ENCODE results near the gene SYN1. TPM values are rescaled to one million over a fixed set of nuclear protein-coding genes. Genes with fewer than 3 reads are reported as not detected.

The SYN1 gene
- polyA plus RNA-seq, 2 of the 4 experiments (the other 2 are of a cell fraction), result 0.05 TPM; not detected in 1

GRCh38 chrX:47558436-47558835 lies 61.2 kb downstream of the SYN1 start:
- no peak for DNase-seq (ENCODE audit: low read depth in 1 of 2, low spot score in 1 of 2)
- Histone ChIP-seq H3K4me2 (no peak overlapping the region), H3K9me3 (no peaks in the 10 kb centered on the region), H3K27ac (no peak overlapping the region), H3K4me1 (peaks cover 16% of the 10 kb centered on the region; the same call in 2 of the 3 replicates), H3K4me3 (no peak overlapping the region)
- FAIRE-seq, result no peak
- ATAC-seq, result no peak
- ChIA-PET CTCF (interaction anchor here (0.7 kb wide), 1 partner anchor 86 kb away, joined by 3 read pairs; no protein-coding TSS in a partner anchor), POLR2A (no interaction called here)
- TF ChIP-seq JUN (IDR thresholded peaks at IDR 0.05) (no peak), MAFK (IDR thresholded peaks at IDR 0.05; ENCODE audit: partially characterized antibody) (no peak), ESRRA (IDR thresholded peaks at IDR 0.05; ENCODE audit: borderline replicate concordance, low read length) (no peak), REST (IDR thresholded peaks at IDR 0.05) (no peak), MAX (IDR thresholded peaks at IDR 0.05) (no peak), EHMT2 (IDR thresholded peaks at IDR 0.05; ENCODE audit: low read depth) (no peak), RCOR1 (IDR thresholded peaks at IDR 0.05; ENCODE audit: low read depth, low read length) (no peak), PHF8 (IDR thresholded peaks at IDR 0.05; ENCODE audit: borderline replicate concordance, low read depth) (no peak), EP300 (IDR thresholded peaks at IDR 0.05) (no peak), CHD4 (IDR thresholded peaks at IDR 0.05; ENCODE audit: borderline replicate concordance) (no peak), FOSB (CRISPR knock-in tag; IDR thresholded peaks at IDR 0.05) (no peak), HDAC2 (IDR thresholded peaks at IDR 0.05) (no peak), USF2 (IDR thresholded peaks at IDR 0.05) (no peak)
- 83% methylated on average over 3 of the region's 3 CpGs for WGBS (ENCODE audit: missing lambda C conversion rate)

- 0% methylated on average over 12 of the region's 20 CpGs for WGBS (ENCODE audit: missing lambda C conversion rate)
- ChIA-PET POLR2A (interaction anchor here (0.5 to 1.2 kb wide), 8 partner anchors 10 to 576 kb away, joined by 3 to 11 read pairs (median 4); partner anchors contain the start of gene TIMP1), CTCF (interaction anchor here (1.5 to 1.6 kb wide), 2 partner anchors 9 to 89 kb away, joined by 6 to 8 read pairs; no protein-coding TSS in a partner anchor)
- ATAC-seq (peak; percentile 96 to 97), DNase-seq (ENCODE audit: low read depth in 1 of 2, low spot score in 1 of 2) (peak; percentile 81 to 96), FAIRE-seq (peak; percentile 96)
- Histone ChIP-seq H3K27ac (peak overlapping the region; percentile 83 to 89), H3K4me3 (peak overlapping the region; percentile 49), H3K4me1 (peaks cover 9% of the 10 kb centered on the region; the same call in 1 of the 3 replicates), H3K9me3 (no peaks in the 10 kb centered on the region), H3K4me2 (peak overlapping the region; percentile 82)
- TF ChIP-seq BCL3 (IDR thresholded peaks at IDR 0.05) (peak; percentile 86; the same call in 1 of the 3 replicates), MAX (IDR thresholded peaks at IDR 0.05) (peak; percentile 44; the same call in 1 of the 2 replicates), PHF8 (IDR thresholded peaks at IDR 0.05; ENCODE audit: borderline replicate concordance, low read depth) (peak; percentile 25; the same call in 1 of the 2 replicates), JUN (IDR thresholded peaks at IDR 0.05) (peak in 1 of 2 experiments; percentile 68; a peak in 2 of 5 replicates), CBX8 (IDR thresholded peaks at IDR 0.05) (no peak), CEBPB (IDR thresholded peaks at IDR 0.05) (peak in 1 of 2 experiments; percentile 45; a peak in 2 of 4 replicates), PBX3 (IDR thresholded peaks at IDR 0.05) (peak; percentile 69; the same call in 1 of the 2 replicates), EP300 (IDR thresholded peaks at IDR 0.05) (no peak), TP53 (CRISPR knock-in tag; IDR thresholded peaks at IDR 0.05) (no peak), HOXA7 (CRISPR knock-in tag; IDR thresholded peaks at IDR 0.05) (no peak), HOXB13 (CRISPR knock-in tag; IDR thresholded peaks at IDR 0.05; ENCODE audit: low read depth) (no peak), ZC3H11A (IDR thresholded peaks at IDR 0.05) (no peak), REST (IDR thresholded peaks at IDR 0.05) (no peak; the same call in 1 of the 2 replicates), KDM1A (IDR thresholded peaks at IDR 0.05; ENCODE audit: low read depth) (no peak), FOXS1 (CRISPR knock-in tag; IDR thresholded peaks at IDR 0.05) (no peak), RFX5 (IDR thresholded peaks at IDR 0.05) (no peak; the same call in 1 of the 2 replicates), BHLHE40 (IDR thresholded peaks at IDR 0.05; ENCODE audit: low read depth, low read length) (no peak)
Observed at GRCh38 chrX:47556045-47556623, 63.5 kb downstream of the SYN1 start.

All from A549 (cell line).